GM08714 (cell line): ENCODE measurements around the gene VGLL3.

Experiments used
- H3K4me3 ChIP-seq: fragments of 200-500 bp; sonication (Bioruptor generic); 2 replicates; pipeline ENCODE4 v1.5.1; 2014; ENCODE audit warnings: mild to moderate bottlenecking, low read length, inconsistent platforms
- ZNF274 ChIP-seq: IDR thresholded peaks from 2 replicates; pipeline ENCODE4 v1.6.1; 2012; ENCODE audit warnings: mild to moderate bottlenecking, low read depth, low read length

The VGLL3 gene

DNA sequence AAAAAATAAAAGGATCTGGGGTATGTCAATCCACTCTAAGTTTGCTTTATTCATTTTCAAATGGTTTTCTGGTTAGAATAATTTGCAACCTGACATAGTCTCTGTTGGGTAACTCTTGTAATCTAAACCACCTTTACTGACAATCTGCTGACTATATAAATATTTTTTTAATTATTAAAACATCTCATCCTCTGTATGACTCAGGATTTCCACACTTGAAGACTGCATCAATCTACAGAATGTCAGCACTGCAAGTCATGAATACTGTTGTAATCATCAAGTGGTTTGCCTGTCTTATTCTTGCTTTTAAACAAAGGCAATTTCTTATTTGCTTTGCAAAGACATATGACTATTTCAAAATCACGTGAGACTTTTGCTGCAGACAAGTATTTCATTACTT lies 42.1 kb downstream of the VGLL3 start:
- TF ChIP-seq ZNF274: no peak
- no peak overlapping the region for H3K4me3 ChIP-seq

DNA sequence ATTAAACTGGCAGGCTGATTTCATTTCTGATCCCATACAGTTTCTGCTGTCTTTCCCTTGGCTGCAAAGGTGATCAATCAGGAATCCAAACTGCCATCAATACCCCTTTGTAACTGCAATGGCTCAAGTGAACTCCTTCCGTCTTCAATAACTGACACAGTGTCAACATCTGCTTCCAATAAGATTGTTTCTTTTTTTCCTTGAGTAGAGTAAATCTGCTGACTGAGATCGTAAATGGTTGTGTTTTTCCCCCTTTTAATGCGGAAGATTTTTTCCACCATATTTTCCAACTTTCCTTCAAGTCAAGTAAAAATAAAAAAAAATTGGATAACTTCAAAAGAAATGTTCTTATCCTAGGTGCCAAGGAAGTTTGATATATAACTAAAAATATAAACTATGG lies 48.7 kb downstream of the VGLL3 start:
- no peak overlapping the region for H3K4me3 ChIP-seq

GRCh38 chr3:86938416-86939105 lies 52.4 kb downstream of the VGLL3 start:
- no peak for TF ChIP-seq ZNF274
- H3K4me3 ChIP-seq: no peak overlapping the region

More for the DNA sequence above, 48.7 kb downstream of the VGLL3 start:
- TF ChIP-seq ZNF274: no peak

- H3K4me3 ChIP-seq: no peak overlapping the region
- TF ChIP-seq ZNF274: no peak
These were observed 53.6 kb downstream of the VGLL3 start for GRCh38 chr3:86937306-86937791.

DNA sequence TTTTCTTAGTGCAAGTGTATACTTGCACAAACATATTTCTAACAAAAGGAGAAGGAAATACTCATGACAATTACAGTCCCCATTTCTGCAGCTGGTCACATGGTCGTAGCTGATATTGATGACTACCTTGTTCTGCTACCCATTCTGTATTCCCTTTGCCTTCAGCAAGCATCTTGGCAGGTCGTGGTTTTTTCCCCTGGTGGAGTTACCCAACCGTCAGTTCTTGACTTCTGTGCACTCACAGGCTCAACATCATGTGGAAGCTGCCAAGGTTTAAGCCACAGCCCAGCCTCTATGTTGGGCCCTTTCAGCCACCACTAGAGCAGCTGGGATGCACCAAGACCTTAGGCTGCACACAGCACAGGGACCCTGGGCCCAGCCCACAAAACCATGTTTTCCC lies 56.1 kb downstream of the VGLL3 start:
- no peak for TF ChIP-seq ZNF274
- H3K4me3 ChIP-seq: no peak overlapping the region

GRCh38 chr3:86930831-86931230 lies 60.1 kb downstream of the VGLL3 start:
- H3K4me3 ChIP-seq: no peak overlapping the region
- TF ChIP-seq ZNF274: no peak

GRCh38 chr3:86930181-86930580 lies 60.8 kb downstream of the VGLL3 start:
- H3K4me3 ChIP-seq: no peak overlapping the region
- TF ChIP-seq ZNF274: no peak

- H3K4me3 ChIP-seq: no peak overlapping the region
- no peak for TF ChIP-seq ZNF274
These were observed 61.9 kb downstream of the VGLL3 start for GRCh38 chr3:86929046-86929445.

- H3K4me3 ChIP-seq: no peak overlapping the region
- no peak for TF ChIP-seq ZNF274
These were observed 67.9 kb downstream of the VGLL3 start for GRCh38 chr3:86923071-86923491.

DNA sequence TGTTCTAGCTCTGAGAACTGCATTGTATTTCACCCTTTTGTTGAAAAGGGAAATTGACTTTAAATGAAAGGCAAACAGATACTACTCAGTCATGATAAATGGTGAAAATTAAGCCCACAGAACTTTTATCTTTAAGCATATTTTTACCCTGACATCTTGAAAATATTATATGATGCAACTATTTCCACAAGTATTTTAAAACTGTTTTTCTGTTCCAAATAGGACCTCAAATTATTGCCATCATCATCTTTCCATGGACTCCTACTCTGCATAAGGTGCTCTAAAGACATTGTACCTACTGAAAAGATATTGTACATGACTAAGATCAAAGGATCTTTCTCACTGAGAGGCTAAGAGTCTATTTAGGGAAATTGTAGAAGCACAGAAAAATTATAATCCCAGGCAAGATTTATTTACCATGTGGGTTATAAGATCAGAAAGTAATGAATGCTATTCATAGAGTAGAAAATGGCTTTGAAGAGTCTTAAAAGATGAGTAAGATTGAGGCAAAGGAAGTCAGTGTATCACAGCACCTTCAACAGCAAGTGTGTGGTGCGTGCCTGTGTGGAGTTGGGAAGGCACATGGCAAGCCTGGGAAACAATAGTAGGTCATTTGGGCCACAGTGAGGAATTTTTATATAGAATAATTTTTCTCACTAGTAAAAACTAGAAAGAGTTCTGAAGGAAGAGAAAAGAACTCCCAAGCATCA lies 68.8 kb downstream of the VGLL3 start:
- no peak for TF ChIP-seq ZNF274

GRCh38 chr3:86914670-86915069 lies 76.3 kb downstream of the VGLL3 start:
- no peak for TF ChIP-seq ZNF274
- no peak overlapping the region for H3K4me3 ChIP-seq

More for the DNA sequence above, 68.8 kb downstream of the VGLL3 start:
- H3K4me3 ChIP-seq: no peak overlapping the region

- no peak overlapping the region for H3K4me3 ChIP-seq
- no peak for TF ChIP-seq ZNF274
These were observed 77.8 kb downstream of the VGLL3 start for GRCh38 chr3:86913160-86913559.

DNA sequence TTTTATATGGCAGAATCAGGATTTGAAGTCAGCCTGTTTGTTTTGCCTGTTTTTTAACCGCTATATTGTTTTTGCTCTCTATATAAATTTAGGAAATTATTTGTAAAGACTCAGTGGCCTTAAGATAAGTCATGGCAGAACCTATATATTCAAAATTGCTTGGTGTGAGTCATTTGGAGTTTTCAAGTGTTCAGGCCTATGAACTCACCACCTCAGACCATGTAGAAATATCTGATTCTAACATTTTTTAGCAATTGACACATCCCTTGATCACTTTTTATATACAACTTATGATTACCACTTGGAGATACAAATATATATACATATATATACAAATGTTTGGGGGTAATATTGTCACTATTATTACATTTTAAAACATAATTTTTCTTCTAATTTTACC lies 95.7 kb downstream of the VGLL3 start:
- no peak overlapping the region for H3K4me3 ChIP-seq

DNA sequence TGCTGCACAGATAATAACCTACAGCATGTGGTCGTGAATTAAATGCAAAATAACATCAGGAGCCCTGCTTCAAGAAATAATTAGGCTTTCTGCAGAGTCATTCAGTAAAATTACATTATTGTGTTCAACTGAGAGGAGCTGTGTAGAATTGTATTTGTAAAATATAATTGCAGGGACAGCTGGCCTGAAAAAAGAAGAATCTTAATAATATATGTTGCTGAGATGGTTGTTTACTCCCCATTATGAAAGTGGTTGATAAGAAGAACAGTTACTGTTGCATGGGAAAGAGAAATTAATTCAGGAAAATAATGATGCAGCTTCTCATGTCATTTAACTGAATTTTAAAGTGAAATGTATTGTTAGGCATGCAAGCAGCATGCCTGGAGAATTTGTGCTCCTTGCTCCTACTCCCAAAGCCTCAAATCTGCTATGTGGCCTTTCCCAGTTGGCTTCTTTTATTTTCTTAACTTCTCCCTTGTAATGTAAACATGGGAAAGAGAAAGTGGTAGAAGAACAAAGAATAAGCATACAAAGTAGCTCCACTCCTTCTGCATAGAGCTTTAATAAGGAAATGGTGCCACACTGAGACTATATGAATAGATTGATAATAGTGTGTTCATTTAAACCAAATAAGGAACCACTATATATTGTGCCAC lies 100.1 kb downstream of the VGLL3 start:
- TF ChIP-seq ZNF274: no peak
- H3K4me3 ChIP-seq: no peak overlapping the region

More for the DNA sequence above, 95.7 kb downstream of the VGLL3 start:
- TF ChIP-seq ZNF274: no peak
